Occipital lobe (tissue), 2 donors: ENCODE data around the gene CCDC171. TPM values are rescaled to one million over a fixed set of nuclear protein-coding genes. Genes with fewer than 3 reads are reported as not detected.
"Not testable (repeated sequence)": the region's sequence is repeated elsewhere in the genome, so short reads cannot be mapped to it uniquely, and the experiment has no call there.

Source experiments
- DNase-seq: peaks from one replicate; lab custom pipeline; 2025; lab: John Stamatoyannopoulos, UW
- total RNA-seq: library from RNA; depleted of rRNA; stranded (reverse); fragments of >200 nt; gene quantifications from one replicate; pipeline ENCODE4 v1.2.3, GENCODE V29; 2014

Gene CCDC171
- total RNA-seq, 1 donor from 2014 or later: 56.5 TPM

- DNase-seq: no peak
Observed at GRCh38 chr9:15693701-15694100, 140.9 kb downstream of the CCDC171 start.

- no peak for DNase-seq
Observed at GRCh38 chr9:15696979-15697378, 144.1 kb downstream of the CCDC171 start.

- DNase-seq: no peak
Observed at GRCh38 chr9:15697446-15697851, 144.6 kb downstream of the CCDC171 start.

GRCh38 chr9:15699876-15700559 is 147.2 kb downstream of the CCDC171 start:
- not testable (repeated sequence) for DNase-seq

- no peak for DNase-seq
Observed at GRCh38 chr9:15707000-15707399, 154.2 kb downstream of the CCDC171 start.

- no peak for DNase-seq
Observed at GRCh38 chr9:15711531-15711930, 158.7 kb downstream of the CCDC171 start.

GRCh38 chr9:15711931-15712330 is 159.1 kb downstream of the CCDC171 start:
- no peak for DNase-seq

- DNase-seq: no peak
Observed at GRCh38 chr9:15714746-15715145, 161.9 kb downstream of the CCDC171 start.

GRCh38 chr9:15717290-15717967 is 164.6 kb downstream of the CCDC171 start:
- no peak for DNase-seq

GRCh38 chr9:15718423-15718822 is 165.6 kb downstream of the CCDC171 start:
- DNase-seq: no peak

GRCh38 chr9:15720861-15721260 is 168.0 kb downstream of the CCDC171 start:
- DNase-seq: no peak

GRCh38 chr9:15722888-15723287 is 170.0 kb downstream of the CCDC171 start:
- no peak for DNase-seq

GRCh38 chr9:15724016-15724415 is 171.2 kb downstream of the CCDC171 start:
- no peak for DNase-seq

- DNase-seq: no peak
Observed at GRCh38 chr9:15724612-15725011, 171.8 kb downstream of the CCDC171 start.

GRCh38 chr9:15725953-15726352 is 173.1 kb downstream of the CCDC171 start:
- no peak for DNase-seq

- DNase-seq: no peak
Observed at GRCh38 chr9:15729507-15729906, 176.7 kb downstream of the CCDC171 start.

GRCh38 chr9:15735083-15735857 is 182.4 kb downstream of the CCDC171 start:
- no peak for DNase-seq

- DNase-seq: no peak
Observed at GRCh38 chr9:15736569-15736968, 183.7 kb downstream of the CCDC171 start.

GRCh38 chr9:15738011-15738410 is 185.2 kb downstream of the CCDC171 start:
- DNase-seq: no peak

GRCh38 chr9:15741015-15741414 is 188.2 kb downstream of the CCDC171 start:
- no peak for DNase-seq

GRCh38 chr9:15743512-15743911 is 190.7 kb downstream of the CCDC171 start:
- DNase-seq: no peak

- no peak for DNase-seq
Observed at GRCh38 chr9:15744196-15744595, 191.4 kb downstream of the CCDC171 start.
